TTC549 (cell line): ENCODE results near the gene SAPCD2.

ENCODE experiments used
- FAIRE-seq: peaks from 2 replicates; lab custom pipeline; 2012; peaks lifted over from hg19 to GRCh38; lab: Jason Lieb, UNC

Gene SAPCD2

DNA sequence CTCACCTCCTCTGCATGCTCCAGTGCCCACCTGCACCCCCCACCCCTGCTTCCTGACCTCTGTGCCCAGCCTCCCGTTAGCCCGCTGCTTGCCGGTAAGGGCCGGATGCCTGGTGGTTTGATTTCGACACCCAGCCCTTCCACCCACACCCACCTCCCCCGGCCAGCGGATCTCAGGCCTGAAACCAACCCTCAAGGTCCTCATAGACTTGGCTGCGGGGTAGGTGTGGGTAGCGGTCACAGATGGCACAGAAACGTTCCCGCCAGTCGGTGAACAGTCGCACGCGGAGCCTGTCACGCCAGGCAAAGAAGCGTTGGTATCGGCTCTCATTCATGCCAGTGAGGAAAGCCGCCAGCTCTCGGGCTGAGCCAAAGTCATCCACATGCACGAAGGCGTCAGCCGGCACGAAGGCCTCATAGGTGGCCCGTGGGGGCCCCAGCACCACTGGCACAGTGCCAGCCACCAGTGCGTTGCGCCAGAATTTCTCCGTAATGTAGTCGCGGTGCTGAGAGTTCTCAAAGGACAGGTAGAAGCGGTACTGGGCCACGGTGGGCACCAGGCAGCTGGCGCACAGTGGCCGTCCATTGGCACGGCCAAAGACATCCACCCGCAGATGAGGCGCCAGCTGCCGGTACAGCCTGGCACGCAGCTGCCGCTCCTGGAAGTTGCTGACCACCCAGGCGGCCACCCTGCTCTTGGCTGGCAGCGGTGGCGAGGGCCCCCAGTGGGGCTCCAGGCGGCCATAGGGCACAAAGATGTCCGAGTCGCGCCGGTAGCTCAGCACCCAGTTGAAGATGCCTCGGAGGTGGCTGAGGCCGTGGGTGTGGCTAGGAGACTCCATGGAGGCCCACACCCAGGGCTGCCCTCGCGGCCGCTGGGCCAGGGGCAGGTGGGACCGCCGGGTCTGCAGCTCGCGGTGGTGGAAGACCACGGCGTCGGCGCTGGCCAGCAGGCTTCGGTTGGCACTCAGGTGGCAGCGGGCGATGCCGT is 39.5 kb downstream of the SAPCD2 start:
- FAIRE-seq = no peak

DNA sequence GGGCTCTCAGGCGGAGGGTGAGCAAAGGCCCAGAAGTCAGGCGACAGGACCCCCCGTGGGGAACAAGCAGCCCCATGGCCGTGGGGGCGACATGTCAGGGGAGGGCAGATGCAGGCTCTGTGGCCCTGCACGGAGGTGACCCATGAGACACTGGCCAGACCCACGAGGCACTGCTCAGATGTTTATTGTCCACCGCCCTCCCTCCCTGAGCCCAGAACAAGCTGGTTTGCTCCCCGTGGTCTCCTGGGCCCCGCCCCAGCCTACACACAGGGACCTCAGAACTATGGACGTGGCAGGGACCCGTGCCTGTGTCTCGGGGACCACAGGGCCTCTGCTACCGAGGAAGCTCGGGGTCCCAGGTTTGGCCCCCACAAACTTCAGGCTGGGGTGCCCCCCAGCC is 40.4 kb downstream of the SAPCD2 start:
- no peak for FAIRE-seq

GRCh38 chr9:137029058-137029936 is 41.1 kb downstream of the SAPCD2 start:
- FAIRE-seq = no peak

GRCh38 chr9:137028263-137029057 is 41.9 kb downstream of the SAPCD2 start:
- FAIRE-seq = no peak

- FAIRE-seq = no peak
Measured at GRCh38 chr9:137027369-137028262, 42.7 kb downstream of the SAPCD2 start, which contains the start of gene ABCA2. Gene ABCA2 (minus strand): TSS chr9:137028237. CDS start chr9:137028140, 97 bp downstream.

GRCh38 chr9:137026828-137027227 is 43.5 kb downstream of the SAPCD2 start:
- FAIRE-seq = no peak

DNA sequence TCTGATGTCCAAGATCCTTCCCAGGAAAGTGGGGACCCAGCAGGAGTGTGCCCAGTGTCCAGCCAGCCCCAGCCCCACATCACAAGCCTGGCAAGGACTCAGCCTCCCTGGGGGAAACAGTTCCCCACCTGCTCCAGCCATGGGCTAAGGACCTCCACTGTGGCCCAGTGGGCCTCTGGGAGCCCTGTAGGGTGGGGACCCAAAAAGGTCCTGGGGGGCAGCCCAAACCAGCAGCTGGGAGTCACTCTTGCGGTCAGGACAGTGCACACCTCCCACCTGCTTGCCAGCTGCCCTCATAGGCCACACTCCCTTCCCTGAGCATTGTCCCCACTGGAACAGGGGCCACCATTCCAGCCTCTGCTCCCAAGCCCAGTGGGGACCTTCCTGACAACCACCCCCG is 44.0 kb downstream of the SAPCD2 start:
- no peak for FAIRE-seq

DNA sequence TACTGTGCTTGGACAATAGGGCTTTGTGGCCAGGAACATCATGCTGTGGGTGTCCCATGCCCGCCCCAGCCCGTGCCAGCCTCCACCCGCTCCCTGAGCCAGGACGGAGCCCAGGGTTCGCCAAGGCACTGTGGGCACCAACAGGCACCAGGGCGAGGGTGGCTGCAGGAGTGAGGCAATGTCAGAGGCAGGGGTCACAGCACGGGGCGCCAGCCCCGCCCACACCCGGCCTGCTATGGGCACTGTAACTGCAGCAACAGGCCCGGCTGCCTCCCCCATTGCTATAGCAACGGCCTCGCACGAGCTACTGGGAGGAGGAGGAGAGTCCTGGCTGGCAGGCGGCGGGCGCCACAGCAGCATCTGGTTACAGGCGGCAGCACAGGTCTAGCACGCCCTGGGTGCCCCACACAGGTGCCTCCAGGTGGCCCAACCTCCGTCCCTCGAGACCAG is 44.8 kb downstream of the SAPCD2 start:
- no peak for FAIRE-seq

GRCh38 chr9:137023583-137023991 is 46.8 kb downstream of the SAPCD2 start:
- no peak for FAIRE-seq

- FAIRE-seq = no peak
Measured at GRCh38 chr9:137023157-137023556, 47.2 kb downstream of the SAPCD2 start.

- FAIRE-seq = no peak
Measured at GRCh38 chr9:137022662-137023008, 47.7 kb downstream of the SAPCD2 start.

- peak; percentile 41 for FAIRE-seq
Measured at GRCh38 chr9:137021979-137022661, 48.2 kb downstream of the SAPCD2 start.

- no peak for FAIRE-seq
Measured at GRCh38 chr9:137021568-137021978, 48.8 kb downstream of the SAPCD2 start.

GRCh38 chr9:137020771-137021567 is 49.4 kb downstream of the SAPCD2 start:
- FAIRE-seq = no peak

DNA sequence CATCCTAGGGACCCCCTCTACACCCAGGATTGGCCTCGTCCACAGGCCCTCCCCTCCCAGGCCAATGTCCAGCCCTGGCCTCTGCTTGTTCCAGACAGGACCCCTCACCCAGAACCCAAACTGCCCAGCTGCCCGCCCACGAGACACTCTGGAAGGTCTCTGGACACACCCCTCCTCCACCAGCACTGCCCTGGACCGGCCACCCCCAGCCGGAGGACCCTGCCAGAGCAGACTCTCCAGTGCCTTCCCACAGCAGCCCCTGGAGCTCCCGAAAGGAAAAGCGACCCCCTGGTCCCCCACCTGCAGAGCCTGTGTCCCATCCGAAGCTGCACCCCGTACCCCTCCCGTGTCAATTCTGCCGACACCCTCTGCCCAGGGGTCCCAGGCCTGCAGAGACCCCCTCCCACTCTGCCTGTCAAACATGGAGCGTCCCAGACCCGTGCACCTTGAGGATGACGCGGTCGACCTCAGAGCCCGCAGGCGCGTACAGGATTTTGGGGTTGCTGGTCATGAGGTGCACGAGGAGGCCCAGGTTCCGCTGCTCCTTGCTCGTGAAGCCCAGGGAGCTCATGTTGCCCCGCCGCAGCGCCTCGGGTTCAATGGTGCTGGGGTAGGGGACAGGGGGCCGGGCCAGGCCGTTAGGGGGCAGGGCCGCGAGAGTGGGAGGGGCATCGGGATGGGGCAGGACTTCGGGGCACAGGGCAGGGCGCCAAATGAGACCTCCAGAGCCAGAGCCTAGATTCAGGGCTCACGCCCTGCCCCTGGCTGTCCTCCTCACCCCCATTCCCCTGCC is 50.3 kb downstream of the SAPCD2 start:
- no peak for FAIRE-seq

DNA sequence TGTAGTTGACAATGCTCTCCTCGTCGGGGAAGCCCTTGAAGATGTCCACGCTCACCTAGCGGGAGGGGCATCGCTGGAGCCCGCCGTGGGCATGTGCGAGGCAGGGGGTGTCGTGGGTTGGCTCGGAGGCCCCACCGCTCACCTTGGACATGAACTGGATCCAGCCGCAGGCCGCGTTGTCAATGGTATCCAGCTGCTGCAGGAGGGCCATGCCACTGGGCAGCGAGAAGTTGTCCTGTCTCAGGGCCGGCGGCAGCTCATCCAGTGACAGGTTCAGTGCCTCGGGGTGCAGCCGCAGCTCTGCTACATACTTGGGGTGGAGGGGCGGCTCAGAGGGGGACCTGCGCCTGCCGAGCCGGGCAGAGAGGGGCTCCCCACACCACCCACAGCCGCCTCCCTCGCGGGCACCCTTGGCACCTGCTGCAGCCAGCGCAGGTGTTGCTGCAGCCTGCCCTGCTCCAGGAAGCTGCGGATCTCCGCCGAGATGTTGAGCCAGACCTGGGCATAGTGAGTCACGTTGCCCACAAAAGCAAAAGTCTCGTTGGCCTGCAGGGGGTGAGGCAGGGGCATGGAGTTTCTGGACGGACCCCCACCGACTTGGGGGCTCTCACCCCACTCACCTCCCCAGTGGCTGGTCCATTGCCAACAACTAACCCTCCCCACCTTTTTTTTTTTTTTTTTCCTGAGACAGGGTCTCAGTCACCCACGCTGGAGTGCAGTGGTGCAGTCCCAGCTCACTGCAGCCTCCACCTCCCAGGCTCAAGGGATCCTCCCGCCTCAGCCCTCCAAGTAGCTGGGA is 51.4 kb downstream of the SAPCD2 start:
- FAIRE-seq = no peak

DNA sequence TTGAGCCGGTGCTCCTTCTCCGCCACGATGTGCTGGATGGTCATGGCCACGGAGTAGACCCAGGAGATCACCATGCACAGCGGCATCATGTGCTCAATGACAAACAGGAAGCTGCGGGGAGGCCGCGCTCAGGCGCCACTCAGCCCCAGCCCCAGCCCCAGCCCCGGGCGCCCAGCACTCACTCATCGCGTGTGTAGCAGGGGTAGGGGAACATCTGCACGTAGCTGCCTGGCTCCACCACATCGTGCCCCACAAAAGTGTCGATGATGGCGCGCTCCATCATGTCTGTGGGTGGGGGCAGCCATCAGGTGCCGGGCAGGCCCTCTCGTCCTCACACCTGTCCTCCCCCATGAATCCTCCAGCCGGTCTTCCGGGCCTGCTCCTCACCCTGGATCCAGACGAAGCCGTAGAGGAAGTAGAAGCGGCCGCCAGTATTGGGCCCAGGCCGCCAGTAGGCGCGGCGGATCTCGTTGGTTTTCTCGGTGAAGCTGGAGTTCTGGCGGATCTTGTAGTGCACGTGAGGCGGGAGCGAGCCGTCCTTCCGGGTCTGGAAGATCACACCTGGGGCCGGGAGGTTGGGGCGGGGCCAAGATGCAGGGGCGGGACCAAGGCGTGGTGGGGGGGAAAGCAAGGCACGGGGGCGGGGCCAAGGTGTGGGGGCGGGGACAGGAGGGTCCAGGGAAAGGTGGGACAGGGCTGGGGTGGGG is 52.4 kb downstream of the SAPCD2 start:
- no peak for FAIRE-seq
